Mucosa of rectum (tissue), 2 donors: ENCODE data around the gene MRPS11.
"Not testable (repeated sequence)": the region's sequence is repeated elsewhere in the genome, so short reads cannot be mapped to it uniquely, and the experiment has no call there.

Experiments
- H3K27ac ChIP-seq, 2 donors: one replicate each; pipeline ENCODE4 v1.7.0; 2013; ENCODE audit warnings: inconsistent platforms in 2 of 2, low read depth in 2 of 2, low read length in 2 of 2
- H3K27me3 ChIP-seq, 2 donors: one replicate each; pipeline ENCODE4 v1.7.0; 2013; ENCODE audit warnings: low read length in 2 of 2; ENCODE audit not compliant: control insufficient read depth in 2 of 2, insufficient read depth in 2 of 2
- H3K36me3 ChIP-seq, 2 donors: one replicate each; pipeline ENCODE4 v1.7.0; 2013; ENCODE audit warnings: low read length in 2 of 2; ENCODE audit not compliant: control insufficient read depth in 2 of 2, insufficient read depth in 2 of 2
- H3K4me1 ChIP-seq, 2 donors: one replicate each; pipeline ENCODE4 v1.7.0; 2013; ENCODE audit warnings: low read length in 2 of 2, mild to moderate bottlenecking in 1 of 2; ENCODE audit not compliant: control insufficient read depth in 2 of 2, insufficient read depth in 2 of 2
- H3K4me3 ChIP-seq, 2 donors: one replicate each; pipeline ENCODE4 v1.7.0; 2013; ENCODE audit warnings: low read length in 2 of 2
- H3K9ac ChIP-seq, 2 donors: one replicate each; pipeline ENCODE4 v1.7.0; 2013; ENCODE audit warnings: low read length in 2 of 2, low read depth in 1 of 2, mild to moderate bottlenecking in 1 of 2
- H3K9me3 ChIP-seq, 2 donors: one replicate each; pipeline ENCODE4 v1.7.0; 2013; ENCODE audit warnings: low read length in 2 of 2; ENCODE audit not compliant: control insufficient read depth in 2 of 2
- donor health status: healthy.
- donor health status: Normal muscosa, but diverticular disease.

MRPS11 gene

GRCh38 chr15:88509321-88509720, 41.8 kb downstream of the MRPS11 start:
- Histone ChIP-seq H3K9ac (no peak overlapping the region), H3K4me3 (no peak overlapping the region), H3K9me3 (no peaks in the 10 kb centered on the region), H3K27me3 (no peaks in the 10 kb centered on the region), H3K4me1 (peaks cover 0 to 5% of the 10 kb centered on the region in 2 donors), H3K36me3 (peaks cover 20 to 26% of the 10 kb centered on the region in 2 donors), H3K27ac (no peak overlapping the region)

- Histone ChIP-seq H3K4me3 (no peak overlapping the region), H3K9ac (no peak overlapping the region), H3K36me3 (peaks cover 23 to 26% of the 10 kb centered on the region in 2 donors), H3K27ac (no peak overlapping the region), H3K4me1 (peaks cover 0 to 5% of the 10 kb centered on the region in 2 donors), H3K9me3 (no peaks in the 10 kb centered on the region), H3K27me3 (no peaks in the 10 kb centered on the region)
Observed at GRCh38 chr15:88509964-88510363, 42.5 kb downstream of the MRPS11 start.

GRCh38 chr15:88511161-88511560, 43.7 kb downstream of the MRPS11 start:
- Histone ChIP-seq H3K4me1 (peaks cover 0 to 5% of the 10 kb centered on the region in 2 donors), H3K27me3 (no peaks in the 10 kb centered on the region), H3K36me3 (peaks cover 23 to 24% of the 10 kb centered on the region in 2 donors), H3K27ac (no peak overlapping the region), H3K4me3 (no peak overlapping the region), H3K9ac (no peak overlapping the region), H3K9me3 (no peaks in the 10 kb centered on the region)

- Histone ChIP-seq H3K4me3 (no peak overlapping the region), H3K27me3 (no peaks in the 10 kb centered on the region), H3K36me3 (peaks cover 21 to 24% of the 10 kb centered on the region in 2 donors), H3K9ac (no peak overlapping the region), H3K4me1 (peaks cover 0 to 5% of the 10 kb centered on the region in 2 donors), H3K27ac (no peak overlapping the region), H3K9me3 (no peaks in the 10 kb centered on the region)
Observed at GRCh38 chr15:88512078-88512477, 44.6 kb downstream of the MRPS11 start.

- H3K9me3 ChIP-seq: no peaks in the 10 kb centered on the region
- no peak overlapping the region for H3K4me3 ChIP-seq
- H3K27ac ChIP-seq: no peak overlapping the region
- peaks cover 0 to 5% of the 10 kb centered on the region in 2 donors for H3K4me1 ChIP-seq
- no peak overlapping the region for H3K9ac ChIP-seq
- H3K36me3 ChIP-seq: peaks cover 18 to 24% of the 10 kb centered on the region in 2 donors
- no peaks in the 10 kb centered on the region for H3K27me3 ChIP-seq
Observed at GRCh38 chr15:88512601-88513000, 45.1 kb downstream of the MRPS11 start.

- H3K4me3 ChIP-seq: no peak overlapping the region
- no peak overlapping the region for H3K9ac ChIP-seq
- peaks cover 0 to 5% of the 10 kb centered on the region in 2 donors for H3K4me1 ChIP-seq
- H3K27me3 ChIP-seq: no peaks in the 10 kb centered on the region
- peaks cover 15 to 24% of the 10 kb centered on the region in 2 donors for H3K36me3 ChIP-seq
- no peak overlapping the region for H3K27ac ChIP-seq
- H3K9me3 ChIP-seq: no peaks in the 10 kb centered on the region
Observed at GRCh38 chr15:88513195-88513594, 45.7 kb downstream of the MRPS11 start.

GRCh38 chr15:88518903-88519302, 51.4 kb downstream of the MRPS11 start:
- H3K27ac ChIP-seq: no peak overlapping the region
- no peaks in the 10 kb centered on the region for H3K4me1 ChIP-seq
- no peak overlapping the region for H3K4me3 ChIP-seq
- peaks cover 3 to 4% of the 10 kb centered on the region in 2 donors for H3K36me3 ChIP-seq
- H3K9me3 ChIP-seq: no peaks in the 10 kb centered on the region
- no peaks in the 10 kb centered on the region for H3K27me3 ChIP-seq
- H3K9ac ChIP-seq: no peak overlapping the region

- H3K9ac ChIP-seq, H3K27ac ChIP-seq, H3K9me3 ChIP-seq, H3K27me3 ChIP-seq, H3K4me3 ChIP-seq, H3K4me1 ChIP-seq: not testable (repeated sequence)
- H3K36me3 ChIP-seq: peaks cover 5 to 14% of the 10 kb centered on the region in 2 donors
Observed at GRCh38 chr15:88524094-88524493, 56.6 kb downstream of the MRPS11 start.

GRCh38 chr15:88525418-88525817, 57.9 kb downstream of the MRPS11 start:
- H3K27ac ChIP-seq: no peak overlapping the region
- no peaks in the 10 kb centered on the region for H3K4me1 ChIP-seq
- H3K4me3 ChIP-seq: no peak overlapping the region
- H3K9ac ChIP-seq: no peak overlapping the region
- no peaks in the 10 kb centered on the region for H3K27me3 ChIP-seq
- peaks cover 9 to 18% of the 10 kb centered on the region in 2 donors for H3K36me3 ChIP-seq
- H3K9me3 ChIP-seq: no peaks in the 10 kb centered on the region

GRCh38 chr15:88526247-88526879, 58.9 kb downstream of the MRPS11 start:
- no peaks in the 10 kb centered on the region for H3K27me3 ChIP-seq
- H3K27ac ChIP-seq: no peak overlapping the region
- H3K4me1 ChIP-seq: no peaks in the 10 kb centered on the region

More at GRCh38 chr15:88526247-88526879, 58.9 kb downstream of the MRPS11 start:
- H3K9ac ChIP-seq: no peak overlapping the region
- no peaks in the 10 kb centered on the region for H3K9me3 ChIP-seq
- no peak overlapping the region for H3K4me3 ChIP-seq
- H3K36me3 ChIP-seq: peaks cover 18 to 27% of the 10 kb centered on the region in 2 donors
